HG03135 (cell line): ENCODE data around the gene ZNF212.
"Not testable (repeated sequence)": the region's sequence is repeated elsewhere in the genome, so short reads cannot be mapped to it uniquely, and the experiment has no call there.

Experiments
- ATAC-seq: cut with Tn5 transposase; IDR thresholded peaks from one replicate; pipeline ENCODE4 v1.9.1; 2021; ENCODE audit warnings: mild to moderate bottlenecking, moderate library complexity; ENCODE audit not compliant: unreplicated experiment

ZNF212 gene

DNA sequence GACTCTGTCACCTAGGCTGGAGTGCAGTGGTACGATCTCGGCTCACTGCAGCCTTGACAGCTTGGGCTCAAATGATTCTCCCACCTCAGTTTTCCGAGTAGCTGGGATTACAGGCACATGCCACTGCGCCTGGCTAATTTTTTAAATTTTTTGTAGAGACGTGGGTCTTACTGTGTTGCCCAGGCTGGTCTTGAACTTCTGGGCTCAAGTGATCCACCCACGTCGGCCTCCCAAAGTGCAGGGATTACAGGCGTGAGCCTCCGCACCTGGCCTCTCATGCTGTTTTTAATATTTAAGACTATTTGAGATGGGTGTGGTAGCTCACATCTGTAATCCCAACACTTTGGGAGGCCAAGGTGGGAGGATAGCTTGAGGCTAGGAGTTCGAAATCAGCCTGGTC is 12.1 kb downstream of the ZNF212 start:
- not testable (repeated sequence) for ATAC-seq

DNA sequence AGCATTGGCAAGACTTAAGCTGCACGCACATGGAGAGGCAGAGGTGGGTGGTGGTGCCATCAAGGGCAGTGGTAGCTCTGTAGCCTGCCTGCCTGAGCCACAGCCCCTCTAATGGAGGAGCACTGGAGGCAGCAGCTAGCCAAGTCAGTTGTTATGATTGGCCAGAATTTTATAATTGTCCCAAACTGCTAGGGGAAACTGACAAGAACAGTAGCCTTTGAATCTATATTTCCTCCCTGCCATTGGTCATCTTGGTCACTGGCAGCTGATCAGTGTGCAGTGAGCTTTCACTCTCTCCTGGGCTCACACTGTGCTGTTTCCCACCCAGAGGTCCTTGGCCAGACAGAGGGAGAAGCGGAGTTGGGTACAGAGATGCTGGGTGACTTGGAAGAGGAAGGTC is 12.9 kb downstream of the ZNF212 start:
- ATAC-seq, result no peak

DNA sequence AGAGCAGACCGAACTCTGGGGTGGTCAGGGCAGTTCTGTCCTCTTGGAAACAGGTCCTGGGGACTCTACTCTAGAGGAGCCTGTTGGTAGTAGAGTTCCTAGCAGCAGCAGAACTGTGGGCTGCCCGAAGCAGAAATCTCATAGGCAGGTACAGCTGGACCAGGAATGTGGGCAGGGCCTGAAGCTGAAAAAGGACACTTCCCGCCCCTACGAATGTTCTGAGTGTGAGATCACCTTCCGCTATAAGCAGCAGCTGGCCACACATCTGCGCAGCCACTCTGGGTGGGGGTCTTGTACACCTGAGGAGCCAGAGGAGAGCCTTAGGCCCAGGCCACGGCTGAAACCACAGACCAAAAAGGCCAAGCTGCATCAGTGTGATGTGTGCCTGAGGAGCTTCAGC is 14.2 kb downstream of the ZNF212 start:
- ATAC-seq, result no peak

DNA sequence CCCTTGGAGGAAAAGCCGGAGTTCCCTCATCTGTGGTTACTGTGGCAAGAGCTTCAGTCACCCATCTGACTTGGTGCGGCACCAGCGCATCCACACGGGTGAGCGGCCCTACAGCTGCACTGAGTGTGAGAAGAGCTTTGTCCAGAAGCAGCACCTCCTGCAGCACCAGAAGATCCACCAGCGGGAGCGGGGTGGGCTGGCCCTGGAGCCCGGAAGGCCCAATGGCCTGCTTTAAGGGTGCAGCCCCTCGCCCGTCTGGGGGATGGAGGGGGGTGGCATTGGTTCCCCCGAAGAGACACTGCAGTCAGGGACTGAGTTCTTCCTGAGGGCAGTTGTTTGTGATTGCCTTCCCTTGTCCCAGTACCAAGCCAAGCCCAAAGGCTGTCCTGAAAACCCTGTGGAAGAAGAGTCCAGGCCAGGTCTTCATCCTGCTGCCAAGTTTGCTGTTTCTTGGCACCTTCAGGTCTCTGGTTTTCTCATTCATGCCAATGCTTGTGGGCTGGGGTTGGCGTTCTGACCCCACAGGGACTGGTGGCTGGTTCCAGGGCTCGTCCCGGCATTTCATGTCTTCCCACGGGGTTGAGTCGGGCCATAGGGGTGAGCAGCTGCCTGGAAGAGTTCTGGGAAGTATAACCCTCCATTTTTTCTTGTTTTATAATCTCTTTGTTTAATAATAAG is 14.9 kb downstream of the ZNF212 start:
- ATAC-seq, result no peak

DNA sequence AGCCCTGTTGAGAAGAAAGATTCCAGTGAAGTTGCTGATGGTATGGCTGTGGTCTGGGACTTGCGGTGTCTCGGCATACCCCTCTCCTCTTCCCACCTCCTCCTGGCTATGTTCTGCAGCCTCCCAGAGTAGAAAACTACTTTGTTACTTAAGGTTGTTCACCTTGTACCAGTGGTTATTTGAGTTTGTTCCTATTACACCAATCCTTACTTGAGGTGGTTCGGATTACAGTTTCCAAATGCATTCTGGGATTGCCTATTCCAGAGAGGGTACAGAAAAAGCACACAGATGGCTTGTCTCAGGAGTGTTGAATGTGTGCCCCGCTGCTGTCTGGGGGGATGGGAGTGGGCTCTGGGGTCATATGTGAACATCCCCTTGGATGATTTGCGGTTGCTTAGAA is 15.7 kb downstream of the ZNF212 start:
- ATAC-seq, result no peak

DNA sequence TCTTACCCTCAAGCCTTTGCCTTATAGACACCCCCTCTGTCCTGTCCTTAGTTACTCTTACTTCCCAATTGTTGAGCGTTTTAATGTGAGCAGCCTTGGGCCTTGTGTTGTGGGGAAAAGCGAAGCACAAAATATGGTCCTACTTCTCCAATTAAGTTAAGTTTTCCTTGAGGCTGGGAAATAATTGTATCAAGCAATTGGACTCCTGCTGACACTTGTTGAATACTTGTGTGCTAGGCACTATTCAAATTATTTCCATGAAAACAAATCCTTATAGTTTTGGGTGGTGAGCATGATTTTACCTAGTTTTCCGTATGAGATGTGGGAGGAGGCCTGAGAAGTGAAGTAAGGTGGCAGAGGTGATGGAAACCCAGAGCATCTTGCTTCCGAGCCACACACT is 17.1 kb downstream of the ZNF212 start:
- no peak for ATAC-seq

DNA sequence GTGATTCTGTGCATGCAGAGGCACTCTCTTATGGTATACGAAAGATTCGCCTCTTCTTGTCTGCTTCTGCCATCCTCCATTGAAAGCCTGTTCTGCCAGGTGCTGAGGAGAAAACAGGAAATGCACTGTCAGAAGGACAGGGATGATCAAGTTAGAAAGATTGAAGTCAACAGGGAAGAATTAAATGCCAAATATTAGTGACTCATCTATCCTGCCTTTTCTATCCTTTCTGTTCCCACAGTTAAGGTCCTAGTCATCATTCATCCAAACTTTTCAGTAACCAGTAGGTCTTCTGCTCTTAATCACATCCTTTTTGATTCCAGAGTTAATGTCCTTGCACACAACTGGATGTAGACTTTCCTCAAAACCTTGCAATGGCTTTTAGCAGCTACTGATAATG is 17.7 kb downstream of the ZNF212 start:
- ATAC-seq, result no peak

DNA sequence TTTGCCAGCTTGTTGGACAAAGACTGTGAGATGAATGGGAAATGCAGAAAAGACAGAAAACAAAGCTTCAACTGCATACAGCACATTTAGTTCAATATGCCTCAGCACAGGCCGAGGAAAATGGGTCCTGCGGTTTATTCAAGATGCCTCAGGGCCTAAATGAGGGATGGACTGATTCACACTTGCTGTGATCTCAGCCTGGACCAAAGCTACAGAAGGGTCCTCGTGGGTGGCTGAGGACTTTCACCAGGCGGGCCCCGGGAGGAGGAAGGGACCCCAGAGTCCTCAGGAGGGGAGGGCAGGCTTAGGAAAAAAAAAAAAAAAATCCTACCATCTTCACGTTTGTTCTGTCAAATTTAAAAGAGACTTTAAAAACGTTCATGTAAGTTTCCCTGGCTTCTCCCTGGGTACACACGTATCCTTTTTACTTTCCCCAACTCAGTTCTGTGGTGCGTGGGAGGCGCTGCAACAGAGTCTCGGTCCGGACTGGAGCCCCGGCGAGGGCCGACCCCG is 21.9 kb downstream of the ZNF212 start:
- ATAC-seq, result no peak

DNA sequence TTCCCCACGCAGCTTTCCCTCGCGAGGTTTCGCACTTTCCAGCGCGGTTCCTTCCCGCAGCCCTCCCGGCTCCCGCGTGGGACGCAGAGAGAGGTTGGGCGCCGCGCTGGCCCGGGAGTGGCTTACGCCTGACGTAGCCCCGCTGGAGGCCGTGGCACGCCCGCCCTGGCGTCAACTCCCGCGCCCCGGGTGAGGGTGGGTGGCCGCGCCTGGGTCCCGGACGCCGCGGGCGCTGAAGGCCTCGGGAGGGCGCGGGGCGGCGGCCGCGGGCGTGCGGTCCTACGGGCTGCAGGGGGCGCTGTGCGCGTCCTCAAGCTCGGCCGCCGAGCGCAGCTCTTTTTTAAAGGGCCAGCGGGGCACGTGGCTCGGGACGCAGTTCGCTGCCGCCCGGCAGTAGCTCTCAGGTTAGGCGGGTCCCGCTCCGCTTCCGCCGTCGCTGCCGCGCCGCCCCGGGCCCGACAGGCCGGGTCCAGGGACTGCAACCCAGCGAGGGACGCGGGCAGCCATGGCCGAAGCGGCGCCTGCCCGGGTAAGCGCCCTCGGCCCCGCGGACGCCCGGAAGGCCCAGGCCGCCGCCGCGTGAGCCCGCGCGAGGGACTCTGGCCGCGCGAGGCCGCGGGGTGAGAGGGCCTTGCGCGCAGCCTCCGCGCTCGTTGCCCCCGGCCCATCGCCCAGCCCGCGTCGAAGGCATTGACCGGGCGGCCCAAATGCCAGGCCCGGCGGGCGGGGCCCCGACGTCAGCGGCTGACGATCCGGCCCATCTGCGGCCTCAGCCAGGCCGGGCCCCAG is 22.6 kb downstream of the ZNF212 start, which contains the start of gene ZNF783:
Gene ZNF783 (plus strand): TSS at position 368 of the 789 bp plus-strand sequence. CDS start 138 bp downstream, at position 506.
- ATAC-seq, result peak; percentile 89

DNA sequence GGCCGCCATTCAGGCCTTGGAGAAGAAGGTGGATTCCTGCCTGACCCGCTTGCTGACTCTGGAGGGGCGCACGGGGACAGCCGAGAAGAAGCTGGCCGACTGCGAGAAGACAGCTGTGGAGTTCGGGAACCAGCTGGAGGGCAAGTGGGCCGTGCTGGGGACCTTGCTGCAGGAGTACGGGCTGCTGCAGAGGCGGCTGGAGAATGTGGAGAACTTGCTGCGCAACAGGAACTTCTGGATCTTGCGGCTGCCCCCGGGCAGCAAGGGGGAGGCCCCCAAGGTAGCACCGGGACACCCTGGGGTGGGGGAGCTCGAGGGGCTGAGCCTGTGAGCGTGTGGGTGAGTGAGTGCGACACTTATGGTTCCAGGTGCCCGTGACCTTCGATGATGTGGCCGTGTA is 27.0 kb downstream of the ZNF212 start:
- no peak for ATAC-seq

DNA sequence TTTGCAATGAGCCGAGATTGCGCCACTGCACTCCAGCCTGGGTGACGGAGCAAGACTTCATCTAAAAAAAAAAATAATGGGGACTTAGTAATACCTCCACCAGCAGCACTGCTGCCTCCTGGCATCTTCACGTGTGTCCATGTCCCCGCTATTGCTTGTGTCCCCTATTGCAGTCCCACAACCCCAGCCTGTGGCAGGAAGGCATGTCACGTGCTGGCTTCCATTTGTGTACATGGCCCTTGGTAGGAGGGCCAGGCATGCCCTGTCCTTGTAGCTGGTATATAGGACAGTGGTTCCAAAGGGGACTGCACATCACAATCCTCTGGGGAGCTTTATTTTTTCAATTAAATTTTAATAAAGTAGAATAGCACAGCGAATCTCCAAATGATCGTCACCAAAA is 28.3 kb downstream of the ZNF212 start:
- ATAC-seq, result no peak

DNA sequence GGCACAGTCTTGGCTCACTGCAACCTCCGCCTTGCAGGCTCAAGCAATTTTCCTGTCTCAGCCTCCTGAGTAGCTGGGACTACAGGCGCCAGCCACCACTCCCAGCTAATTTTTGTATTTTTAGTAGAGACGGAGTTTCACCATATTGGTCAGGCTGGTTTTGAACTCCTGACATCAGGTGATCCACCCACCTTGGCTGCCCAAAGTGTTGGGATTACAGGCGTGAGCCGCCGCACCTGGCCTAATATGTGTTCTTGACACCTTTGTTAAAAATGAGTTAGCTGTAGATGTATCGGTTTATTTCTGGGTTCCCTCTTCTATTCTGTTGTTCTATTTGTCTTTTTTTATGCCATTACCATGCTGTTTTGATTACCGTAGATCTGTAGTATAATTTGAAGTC is 35.0 kb downstream of the ZNF212 start:
- ATAC-seq, result not testable (repeated sequence)

DNA sequence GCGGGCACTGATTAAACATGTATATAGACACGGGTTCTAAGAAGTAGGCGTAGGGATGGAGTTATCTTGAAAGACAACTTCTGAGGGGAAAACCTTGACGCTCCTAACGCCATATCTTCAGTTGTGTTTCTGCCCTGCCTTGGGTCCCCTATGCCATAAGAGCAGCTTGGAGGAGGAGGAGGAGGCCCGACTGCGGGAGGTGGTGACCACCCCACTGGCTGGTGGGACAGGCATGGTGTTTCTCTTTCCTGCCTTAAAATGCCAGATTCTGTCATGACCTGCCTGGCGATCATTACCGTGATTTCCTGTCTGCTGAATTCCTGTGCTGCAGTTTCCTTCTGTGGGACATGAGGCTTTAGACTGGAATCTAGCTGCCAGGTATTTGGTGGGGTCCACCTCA is 38.4 kb downstream of the ZNF212 start:
- no peak for ATAC-seq

DNA sequence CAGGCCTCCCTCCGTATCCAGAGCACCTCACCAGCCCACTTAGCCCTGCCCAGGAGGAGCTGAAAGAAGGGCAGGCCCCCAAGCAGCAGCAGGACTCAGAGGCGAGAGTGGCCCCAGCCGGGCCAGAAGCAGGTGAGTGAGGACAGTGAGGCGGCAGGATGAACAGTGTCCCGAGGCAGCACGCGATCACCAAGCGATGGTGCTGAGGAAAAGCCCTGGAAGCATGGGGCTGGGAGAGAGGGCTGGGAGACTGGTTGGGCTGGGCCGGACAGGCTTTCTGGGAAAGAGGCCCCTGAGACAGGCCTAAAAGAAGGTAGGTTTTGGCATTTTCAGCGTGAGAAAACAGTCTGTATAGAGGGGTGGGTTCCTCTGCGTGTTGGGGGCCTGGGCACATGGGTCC is 38.9 kb downstream of the ZNF212 start:
- no peak for ATAC-seq

DNA sequence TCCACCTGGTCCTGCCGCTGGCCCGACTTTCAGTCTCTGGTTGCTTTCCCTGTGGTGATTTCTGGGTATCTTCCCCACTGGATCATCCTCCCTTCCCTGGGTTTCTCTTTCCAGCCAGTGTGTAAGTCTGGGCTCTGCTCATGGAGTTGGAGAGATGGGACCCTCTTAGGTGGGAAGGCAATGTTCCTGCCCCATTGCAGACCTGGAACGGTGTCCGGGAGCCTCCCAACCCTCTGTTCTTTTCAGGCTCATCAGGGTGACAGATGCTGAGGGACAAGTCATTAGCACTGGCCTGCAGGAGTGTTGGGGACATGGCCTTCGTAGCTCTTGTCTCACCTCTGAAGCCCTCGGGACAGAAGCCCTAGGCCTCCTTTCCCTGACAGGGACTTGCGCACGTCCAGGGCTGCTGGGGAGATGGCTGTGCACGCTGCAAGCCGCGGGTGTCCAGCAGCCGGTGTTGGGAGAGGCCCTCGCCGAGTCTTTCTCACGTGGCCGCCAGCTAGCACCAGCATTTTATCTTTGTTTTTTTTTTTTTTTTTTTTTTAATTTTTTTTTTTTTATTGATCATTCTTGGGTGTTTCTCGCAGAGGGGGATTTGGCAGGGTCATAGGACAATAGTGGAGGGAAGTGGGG is 39.8 kb downstream of the ZNF212 start:
- ATAC-seq, result no peak

DNA sequence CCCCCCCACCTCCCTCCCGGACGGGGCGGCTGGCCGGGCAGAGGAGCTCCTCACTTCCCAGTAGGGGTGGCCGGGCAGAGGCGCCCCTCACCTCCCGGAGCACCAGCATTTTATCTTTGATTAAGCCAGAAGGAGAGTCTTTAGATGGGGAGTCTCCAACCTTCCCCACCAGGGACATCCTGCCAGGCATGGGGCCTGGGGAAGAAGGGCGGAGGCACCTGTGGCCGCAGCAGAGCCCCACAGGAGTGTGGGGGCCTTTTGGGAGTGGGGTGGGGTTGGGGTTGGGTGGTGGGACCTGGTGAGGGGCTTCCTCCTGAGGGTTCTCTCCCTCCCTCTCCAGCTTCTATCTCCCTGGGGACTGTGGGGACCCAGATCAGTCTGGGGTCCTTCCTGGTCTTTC is 40.7 kb downstream of the ZNF212 start:
- no peak for ATAC-seq

DNA sequence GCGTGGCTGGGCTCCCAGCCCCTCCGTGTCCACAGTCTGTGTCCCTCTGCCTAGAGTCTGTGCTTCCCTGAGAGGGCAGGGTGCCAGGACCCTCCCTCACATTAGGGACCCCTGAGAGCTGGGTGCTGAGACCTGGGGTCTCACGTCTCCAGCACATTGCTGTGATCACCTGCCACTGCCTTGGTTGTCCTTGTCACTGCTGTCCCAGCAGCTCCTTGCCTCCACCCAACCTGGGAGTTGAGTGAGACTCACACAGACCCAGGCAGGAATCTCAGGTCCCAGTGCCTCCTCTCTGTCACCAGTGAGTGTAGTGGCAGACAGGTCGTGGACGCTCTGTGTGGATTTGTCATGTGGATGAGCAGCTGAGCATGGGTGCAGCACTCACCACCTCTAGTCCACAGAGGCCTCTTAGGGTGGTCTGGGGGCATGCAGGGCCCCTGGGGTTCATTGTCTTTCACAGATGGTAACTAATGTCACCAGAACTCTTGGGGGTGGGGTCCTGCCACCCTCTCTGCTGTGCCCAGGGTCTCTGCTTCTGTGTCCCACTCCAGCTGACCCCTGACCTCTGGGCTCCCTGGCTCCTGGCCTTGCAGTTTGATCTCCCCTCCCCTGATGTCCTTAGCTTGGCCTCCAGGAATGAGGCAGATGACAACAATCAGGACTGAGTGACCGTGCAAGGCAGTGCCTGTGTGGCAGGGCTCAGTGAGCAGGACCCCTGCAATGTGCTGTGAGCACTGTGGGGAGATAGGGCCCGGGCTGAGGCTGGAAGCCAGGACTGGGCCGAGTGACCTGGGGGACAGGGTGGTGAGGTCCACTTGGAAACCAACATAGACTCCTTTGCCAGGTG is 41.4 kb downstream of the ZNF212 start:
- no peak for ATAC-seq

DNA sequence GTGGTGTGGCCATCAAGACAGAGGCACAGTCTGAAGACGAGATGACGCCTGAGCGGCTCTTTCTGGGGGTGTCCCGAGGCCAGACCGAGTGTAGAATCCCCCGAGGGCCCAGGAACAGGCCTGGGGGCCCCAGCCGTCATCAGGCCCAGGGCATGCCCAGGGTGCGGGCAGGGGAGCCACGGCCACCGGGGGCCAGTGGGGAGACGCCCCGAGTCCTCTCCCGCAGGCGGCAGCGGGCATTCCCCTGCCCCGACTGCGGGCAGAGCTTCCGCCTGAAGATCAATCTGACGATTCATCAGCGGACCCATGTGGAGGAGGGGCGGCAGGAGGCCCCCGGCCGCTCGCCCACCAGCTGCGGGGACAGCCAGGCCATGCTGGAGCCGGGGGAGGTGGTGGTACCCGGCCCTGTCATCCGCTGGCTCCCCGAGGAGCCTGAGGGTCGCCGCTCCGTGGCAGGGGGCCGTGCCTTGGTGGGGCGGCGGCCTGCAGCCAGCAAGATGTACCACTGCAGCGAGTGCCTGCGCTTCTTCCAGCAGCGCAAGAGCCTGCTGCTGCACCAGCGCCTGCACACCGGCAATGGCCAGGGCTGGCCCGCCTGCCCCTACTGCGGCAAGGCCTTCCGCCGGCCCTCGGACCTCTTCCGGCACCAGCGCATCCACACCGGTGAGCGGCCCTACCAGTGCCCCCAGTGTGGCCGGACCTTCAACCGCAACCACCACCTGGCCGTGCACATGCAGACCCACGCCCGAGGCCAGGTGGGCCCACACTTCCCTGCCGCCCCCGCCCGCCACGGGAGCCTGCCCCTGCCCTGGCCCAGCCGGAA is 42.3 kb downstream of the ZNF212 start:
- ATAC-seq, result no peak

DNA sequence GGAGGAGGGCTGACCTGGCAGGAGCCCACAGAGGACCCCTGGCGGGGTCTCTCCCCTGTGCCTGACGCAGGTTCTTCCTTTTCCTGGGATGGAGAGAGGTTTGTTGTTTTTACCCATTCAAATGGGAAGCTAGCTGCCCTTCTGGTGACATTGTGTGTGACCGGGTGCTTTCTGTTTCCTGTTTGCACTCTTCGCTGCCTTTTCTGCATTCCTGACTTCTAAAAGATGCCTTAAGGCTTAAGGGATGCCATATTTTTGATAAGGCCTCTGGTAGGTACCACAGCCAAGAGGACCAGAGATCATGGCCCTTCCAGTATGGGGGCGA is 42.8 kb downstream of the ZNF212 start:
- no peak for ATAC-seq

DNA sequence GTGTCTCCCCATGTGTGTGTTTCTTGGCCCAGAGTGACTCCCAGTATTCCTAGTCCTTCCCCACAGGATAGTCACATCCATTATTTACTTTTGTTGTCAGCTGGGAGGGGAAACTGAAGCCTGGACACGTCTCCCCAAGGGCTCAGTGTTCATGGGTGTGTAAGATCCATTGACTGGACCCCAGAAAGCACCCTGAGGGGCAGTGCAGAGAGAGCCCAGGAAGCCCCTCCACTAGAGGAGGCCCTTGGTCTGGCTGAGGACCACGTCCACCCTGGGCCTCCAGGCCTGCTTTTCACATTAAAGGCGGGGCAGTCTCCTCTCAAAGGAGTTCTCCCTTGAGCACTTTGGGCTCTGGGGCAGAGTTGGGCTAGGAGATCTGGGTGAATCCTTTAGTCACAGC is 43.9 kb downstream of the ZNF212 start:
- no peak for ATAC-seq
